Nephron (organoid): ENCODE data around the gene IGSF6.
"Not testable (repeated sequence)": the region's sequence is repeated elsewhere in the genome, so short reads cannot be mapped to it uniquely, and the experiment has no call there.

Experiments
- H3K27ac Mint-ChIP-seq, 3 experiments: 2 replicates each; pipeline ENCODE4 v1.8.0; 2020; ENCODE audit warnings: mixed read lengths in 3 of 3, mild to moderate bottlenecking in 2 of 3, moderate library complexity in 1 of 3
- H3K27me3 Mint-ChIP-seq: 2 replicates; pipeline ENCODE4 v1.8.0; 2021; ENCODE audit warnings: low read depth, mild to moderate bottlenecking, moderate library complexity, mixed read lengths
- H3K36me3 Mint-ChIP-seq: 2 replicates; pipeline ENCODE4 v1.8.0; 2020; ENCODE audit warnings: low read depth, mixed read lengths
- H3K4me1 Mint-ChIP-seq: 2 replicates; pipeline ENCODE4 v1.8.0; 2020; ENCODE audit warnings: mixed read lengths
- H3K4me3 Mint-ChIP-seq, 3 experiments: 2 replicates each; pipeline ENCODE4 v1.8.0; 2020; ENCODE audit warnings: mild to moderate bottlenecking in 3 of 3, mixed read lengths in 3 of 3, moderate library complexity in 2 of 3
- H3K9me3 Mint-ChIP-seq: 2 replicates; pipeline ENCODE4 v1.8.0; 2020; ENCODE audit warnings: mixed read lengths
- CTCF ChIP-seq, 3 experiments: fragments of 200-600 bp; sonication (generic); IDR thresholded peaks; one replicate each; pipeline ENCODE4 v1.5.0; 2021; ENCODE audit warnings: antibody characterized with exemption in 3 of 3; ENCODE audit not compliant: unreplicated experiment in 3 of 3

Gene IGSF6

DNA sequence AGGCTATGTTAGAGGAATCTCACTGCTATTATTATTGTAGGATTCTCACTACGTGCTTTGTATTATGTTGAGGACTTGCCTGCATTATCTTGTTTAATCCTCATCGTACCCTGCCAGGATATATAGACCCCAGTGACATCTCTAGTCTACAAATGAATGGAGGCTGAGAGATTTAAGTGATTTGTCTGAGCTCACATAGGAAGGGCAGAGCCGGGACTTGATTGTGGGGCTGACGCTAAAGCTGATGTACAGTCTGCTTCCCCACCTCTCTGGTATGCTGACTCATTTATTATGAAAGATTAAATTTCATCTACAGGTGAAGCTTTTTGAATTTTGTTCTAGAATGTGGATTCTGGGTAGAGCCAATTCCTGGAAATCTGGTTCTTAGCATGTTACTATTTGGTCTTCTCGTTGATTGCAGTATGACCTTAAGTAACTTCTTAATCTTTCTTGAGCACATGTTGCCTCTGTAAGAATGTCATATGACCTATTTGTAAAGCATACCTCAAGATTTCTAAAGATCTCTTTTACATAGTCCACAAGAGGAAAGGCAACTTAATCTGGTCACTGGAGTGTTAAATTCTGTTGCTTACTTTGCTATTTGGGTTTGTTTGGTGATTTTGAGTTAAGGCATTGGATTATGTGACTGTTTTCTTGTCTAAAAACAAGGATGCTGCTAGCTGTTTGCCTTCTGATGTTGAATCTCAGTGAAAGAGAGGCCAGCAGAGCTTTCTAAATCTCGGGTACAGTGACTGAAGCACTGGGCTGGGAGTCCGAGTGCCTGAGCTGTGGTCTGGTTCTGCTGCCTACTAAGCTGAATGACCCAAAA, 40.6 kb downstream of the IGSF6 start:
- peaks cover 28% of the 10 kb centered on the region for H3K36me3 Mint-ChIP-seq
- TF ChIP-seq CTCF (IDR thresholded peaks at IDR 0.05; ENCODE audit: unreplicated experiment in 3 of 3): no peak
- no peaks in the 10 kb centered on the region for H3K27me3 Mint-ChIP-seq
- peaks cover 38% of the 10 kb centered on the region for H3K4me1 Mint-ChIP-seq
- H3K4me3 Mint-ChIP-seq: no peak overlapping the region
- H3K27ac Mint-ChIP-seq: peak overlapping the region; percentile 39 to 82 (median 77)
- H3K9me3 Mint-ChIP-seq: no peaks in the 10 kb centered on the region

DNA sequence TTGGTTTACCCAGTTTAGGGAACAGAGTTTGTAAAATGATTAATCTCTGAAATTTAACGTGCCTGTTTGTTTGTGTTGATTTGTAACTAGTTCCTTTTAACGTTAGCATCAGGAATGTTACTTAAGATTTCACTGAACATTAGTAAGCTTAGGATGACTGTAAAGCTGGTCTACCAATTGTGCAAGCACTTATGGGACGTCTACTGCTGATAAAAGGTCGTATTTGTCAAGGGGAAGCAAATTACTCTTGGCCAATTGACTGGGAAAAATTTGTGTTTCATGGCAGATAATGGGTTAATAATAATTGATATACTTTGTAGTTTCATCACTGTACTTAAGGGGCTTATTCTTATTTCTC, 41.2 kb downstream of the IGSF6 start:
- no peak for TF ChIP-seq CTCF (IDR thresholded peaks at IDR 0.05; ENCODE audit: unreplicated experiment in 3 of 3)
- H3K27ac Mint-ChIP-seq: peak overlapping the region in 2 of 3 experiments; percentile 39 to 82
- H3K4me1 Mint-ChIP-seq: peaks cover 38% of the 10 kb centered on the region
- no peaks in the 10 kb centered on the region for H3K27me3 Mint-ChIP-seq
- H3K36me3 Mint-ChIP-seq: peaks cover 24% of the 10 kb centered on the region
- H3K9me3 Mint-ChIP-seq: no peaks in the 10 kb centered on the region
- no peak overlapping the region for H3K4me3 Mint-ChIP-seq

DNA sequence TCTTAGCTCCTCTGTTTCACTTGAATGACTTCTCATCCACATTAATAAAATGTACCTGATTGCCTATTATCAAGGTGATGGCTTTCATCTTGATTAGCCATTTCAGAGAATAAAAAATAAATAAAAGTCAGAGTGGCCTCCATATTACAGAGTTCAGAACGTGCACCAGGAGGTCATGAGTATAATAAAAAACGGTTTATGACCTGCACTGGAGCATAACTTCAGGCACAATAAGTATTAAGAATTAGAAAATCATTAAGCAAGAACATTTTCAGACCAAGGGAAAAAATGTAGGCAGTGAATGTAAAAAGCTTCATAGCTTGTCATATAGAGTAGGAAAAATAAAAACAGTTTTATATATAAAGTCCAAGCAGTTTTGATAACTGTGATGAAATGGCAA, 41.6 kb downstream of the IGSF6 start:
- no peak for TF ChIP-seq CTCF (IDR thresholded peaks at IDR 0.05; ENCODE audit: unreplicated experiment in 3 of 3)
- Mint-ChIP-seq H3K4me1 (peaks cover 38% of the 10 kb centered on the region), H3K9me3 (no peaks in the 10 kb centered on the region), H3K27ac (peak overlapping the region; percentile 39 to 82 (median 70)), H3K27me3 (no peaks in the 10 kb centered on the region), H3K4me3 (no peak overlapping the region), H3K36me3 (peaks cover 21% of the 10 kb centered on the region)

- Mint-ChIP-seq H3K4me3 (no peak overlapping the region), H3K36me3 (peaks cover 15% of the 10 kb centered on the region), H3K27ac (peak overlapping the region; percentile 39 to 82 (median 70)), H3K4me1 (peaks cover 38% of the 10 kb centered on the region), H3K9me3 (no peaks in the 10 kb centered on the region), H3K27me3 (no peaks in the 10 kb centered on the region)
- no peak for TF ChIP-seq CTCF (IDR thresholded peaks at IDR 0.05; ENCODE audit: unreplicated experiment in 3 of 3)
These were observed 42.3 kb downstream of the IGSF6 start for GRCh38 chr16:21610006-21610544.

GRCh38 chr16:21608639-21609328, 43.6 kb downstream of the IGSF6 start:
- H3K9me3 Mint-ChIP-seq: no peaks in the 10 kb centered on the region
- peak overlapping the region; percentile 8 to 82 (median 51) for H3K27ac Mint-ChIP-seq
- peaks cover 47% of the 10 kb centered on the region for H3K4me1 Mint-ChIP-seq
- peaks cover 7% of the 10 kb centered on the region for H3K36me3 Mint-ChIP-seq
- H3K4me3 Mint-ChIP-seq: no peak overlapping the region
- TF ChIP-seq CTCF (IDR thresholded peaks at IDR 0.05; ENCODE audit: unreplicated experiment in 3 of 3): no peak
- H3K27me3 Mint-ChIP-seq: no peaks in the 10 kb centered on the region

DNA sequence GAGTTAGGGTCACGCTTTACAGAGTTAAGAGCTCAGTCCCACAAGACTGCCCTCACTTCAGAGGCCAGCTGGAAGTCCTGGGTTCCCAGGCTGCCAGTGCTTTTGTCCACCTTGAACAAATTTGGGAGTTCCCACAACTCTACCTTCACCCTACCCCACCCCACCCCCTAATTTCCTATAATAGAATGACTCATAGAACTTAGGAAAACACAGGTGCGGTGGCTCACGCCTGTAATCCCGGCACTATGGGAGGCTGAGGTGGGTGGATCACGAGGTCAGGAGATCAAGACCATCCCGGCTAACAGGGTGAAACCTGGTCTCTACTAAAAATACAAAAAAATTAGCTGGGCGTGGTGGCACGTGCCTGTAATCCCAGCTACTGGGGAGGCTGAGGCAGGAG, 46.6 kb downstream of the IGSF6 start:
- not testable (repeated sequence) for H3K4me3 Mint-ChIP-seq, H3K27me3 Mint-ChIP-seq, H3K36me3 Mint-ChIP-seq, H3K9me3 Mint-ChIP-seq
- peaks cover 49% of the 10 kb centered on the region for H3K4me1 Mint-ChIP-seq
- H3K27ac Mint-ChIP-seq: peak overlapping the region in 1 of 3 experiments; percentile 61
